ENCODE data around the gene BAMBI. TPM values are rescaled to one million over a fixed set of nuclear protein-coding genes. Genes with fewer than 3 reads are reported as not detected.
A peak's percentile ranks its signal among the peaks of the same experiment; 100 is the strongest.

BAMBI gene
- total and polyA plus RNA-seq, 8 donors: 7.5 to 150 (median 127) TPM

DNA sequence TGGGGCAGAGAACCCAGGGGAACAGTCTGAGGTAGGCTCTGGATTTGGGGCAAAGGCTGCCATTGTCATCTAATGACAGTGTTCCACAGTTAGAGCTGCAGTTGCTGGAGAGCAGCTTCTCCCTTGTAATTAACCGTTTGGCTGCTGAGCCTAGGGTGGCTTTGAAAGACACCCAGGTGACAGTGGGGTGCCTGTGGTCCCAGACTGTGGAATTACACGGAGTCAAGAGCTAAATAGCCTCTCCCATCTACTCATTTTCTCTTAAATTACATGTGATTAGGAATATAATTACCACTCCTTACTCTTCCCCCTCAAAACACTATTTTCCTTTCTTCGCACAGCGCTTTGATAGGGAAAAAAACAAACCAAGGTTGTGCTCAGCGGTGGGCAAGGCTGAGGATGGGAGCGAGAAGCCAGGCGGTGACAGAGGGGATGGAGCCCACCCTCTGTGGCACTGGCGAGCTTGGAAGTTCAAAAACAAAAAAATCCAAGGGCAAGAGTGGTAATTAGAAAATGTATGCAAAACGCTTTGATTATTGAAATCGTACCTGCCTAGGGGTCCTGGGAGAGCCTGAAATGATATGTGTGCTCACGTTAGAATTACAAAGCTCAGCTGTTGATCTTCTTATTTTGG, 44.1 kb downstream of the BAMBI start:
- intact Hi-C loops (cut with DNase I): no loop called here
- no peak for ATAC-seq
- no peak overlapping the region for H3K4me3 ChIP-seq
- H3K27me3 ChIP-seq: peaks cover 7 to 61% of the 10 kb centered on the region in 2 donors
- TF ChIP-seq, protein P1, sequence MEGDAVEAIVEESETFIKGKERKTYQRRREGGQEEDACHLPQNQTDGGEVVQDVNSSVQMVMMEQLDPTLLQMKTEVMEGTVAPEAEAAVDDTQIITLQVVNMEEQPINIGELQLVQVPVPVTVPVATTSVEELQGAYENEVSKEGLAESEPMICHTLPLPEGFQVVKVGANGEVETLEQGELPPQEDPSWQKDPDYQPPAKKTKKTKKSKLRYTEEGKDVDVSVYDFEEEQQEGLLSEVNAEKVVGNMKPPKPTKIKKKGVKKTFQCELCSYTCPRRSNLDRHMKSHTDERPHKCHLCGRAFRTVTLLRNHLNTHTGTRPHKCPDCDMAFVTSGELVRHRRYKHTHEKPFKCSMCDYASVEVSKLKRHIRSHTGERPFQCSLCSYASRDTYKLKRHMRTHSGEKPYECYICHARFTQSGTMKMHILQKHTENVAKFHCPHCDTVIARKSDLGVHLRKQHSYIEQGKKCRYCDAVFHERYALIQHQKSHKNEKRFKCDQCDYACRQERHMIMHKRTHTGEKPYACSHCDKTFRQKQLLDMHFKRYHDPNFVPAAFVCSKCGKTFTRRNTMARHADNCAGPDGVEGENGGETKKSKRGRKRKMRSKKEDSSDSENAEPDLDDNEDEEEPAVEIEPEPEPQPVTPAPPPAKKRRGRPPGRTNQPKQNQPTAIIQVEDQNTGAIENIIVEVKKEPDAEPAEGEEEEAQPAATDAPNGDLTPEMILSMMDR (IDR thresholded peaks at IDR 0.05): no peak
- no peak for DNase-seq
- no peaks in the 10 kb centered on the region for H3K36me3 ChIP-seq
- H3K27ac ChIP-seq: no peak overlapping the region
- no peaks in the 10 kb centered on the region for H3K9me3 ChIP-seq
- no peaks in the 10 kb centered on the region for H3K4me1 ChIP-seq

DNA sequence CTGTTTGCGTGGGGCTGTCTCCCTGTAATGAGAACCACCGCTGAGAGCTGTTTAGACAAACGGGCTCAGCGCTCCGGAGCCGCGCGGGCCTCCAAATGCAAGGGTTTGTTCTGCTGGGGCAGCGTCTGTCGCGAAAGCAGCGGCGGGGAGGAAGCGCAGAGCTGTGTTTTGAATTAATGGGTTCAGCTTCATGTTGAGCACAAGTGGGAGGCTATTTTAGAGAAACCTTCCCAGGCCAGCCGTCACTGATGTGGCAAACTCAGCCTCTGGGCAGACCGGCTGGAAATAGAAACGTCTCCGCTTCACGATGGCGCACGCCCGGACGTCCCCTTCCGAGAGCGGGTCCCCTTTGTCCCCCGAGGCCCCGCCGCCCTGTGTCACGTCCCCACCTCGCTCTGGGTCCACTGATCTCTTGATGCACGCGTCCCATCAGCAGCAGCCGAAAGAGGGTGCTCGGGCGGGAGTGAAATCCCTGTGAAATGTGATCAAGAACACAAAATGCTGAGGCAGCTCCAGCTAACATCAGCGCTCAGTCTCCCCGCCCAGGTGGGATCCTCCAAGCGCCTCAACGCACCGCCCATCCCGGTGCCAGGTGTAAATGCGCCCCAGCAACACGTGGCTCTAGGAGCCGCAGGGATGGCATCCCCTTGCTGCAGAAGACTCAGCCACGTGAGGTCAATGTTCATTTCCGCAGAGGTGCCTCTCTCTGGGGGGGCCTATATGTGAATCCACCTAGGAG, 44.9 kb downstream of the BAMBI start:
- no peaks in the 10 kb centered on the region for H3K36me3 ChIP-seq
- intact Hi-C loops (cut with DNase I): no loop called here
- peak overlapping the region; percentile 24 to 25 for H3K4me3 ChIP-seq
- H3K4me1 ChIP-seq: no peaks in the 10 kb centered on the region
- ATAC-seq: peak; percentile 63
- no peaks in the 10 kb centered on the region for H3K9me3 ChIP-seq
- H3K27ac ChIP-seq: no peak overlapping the region
- peaks cover 7 to 61% of the 10 kb centered on the region in 2 donors for H3K27me3 ChIP-seq
- DNase-seq: peak; percentile 36 to 78 (median 50)
- TF ChIP-seq, protein P1 (IDR thresholded peaks at IDR 0.05): no peak

DNA sequence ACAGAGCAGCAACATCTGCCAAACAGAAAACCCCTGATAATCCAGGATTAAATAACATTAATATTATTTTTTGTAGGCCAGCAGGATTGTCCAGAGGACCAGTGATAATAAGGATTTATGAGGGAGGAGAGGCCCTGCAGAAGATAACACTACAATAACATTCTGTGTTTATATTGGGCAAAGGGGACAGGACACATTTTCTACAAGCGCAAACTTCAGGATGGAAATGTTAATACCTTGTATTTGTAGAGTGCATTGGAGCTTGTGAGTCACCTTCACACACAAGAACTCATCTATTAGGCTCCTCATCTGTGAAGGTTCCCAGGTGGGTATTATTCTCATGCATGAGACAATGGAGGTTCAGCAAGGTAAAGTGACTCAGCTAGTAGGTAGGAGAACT, 51.0 kb downstream of the BAMBI start:
- TF ChIP-seq, protein P1 (IDR thresholded peaks at IDR 0.05): no peak
- Histone ChIP-seq H3K36me3 (no peaks in the 10 kb centered on the region), H3K27me3 (peaks cover 0 to 15% of the 10 kb centered on the region in 2 donors), H3K4me3 (no peak overlapping the region), H3K9me3 (no peaks in the 10 kb centered on the region), H3K27ac (no peak overlapping the region), H3K4me1 (no peaks in the 10 kb centered on the region)
- DNase-seq: no peak
- intact Hi-C loops (cut with DNase I): no loop called here
- ATAC-seq: no peak

DNA sequence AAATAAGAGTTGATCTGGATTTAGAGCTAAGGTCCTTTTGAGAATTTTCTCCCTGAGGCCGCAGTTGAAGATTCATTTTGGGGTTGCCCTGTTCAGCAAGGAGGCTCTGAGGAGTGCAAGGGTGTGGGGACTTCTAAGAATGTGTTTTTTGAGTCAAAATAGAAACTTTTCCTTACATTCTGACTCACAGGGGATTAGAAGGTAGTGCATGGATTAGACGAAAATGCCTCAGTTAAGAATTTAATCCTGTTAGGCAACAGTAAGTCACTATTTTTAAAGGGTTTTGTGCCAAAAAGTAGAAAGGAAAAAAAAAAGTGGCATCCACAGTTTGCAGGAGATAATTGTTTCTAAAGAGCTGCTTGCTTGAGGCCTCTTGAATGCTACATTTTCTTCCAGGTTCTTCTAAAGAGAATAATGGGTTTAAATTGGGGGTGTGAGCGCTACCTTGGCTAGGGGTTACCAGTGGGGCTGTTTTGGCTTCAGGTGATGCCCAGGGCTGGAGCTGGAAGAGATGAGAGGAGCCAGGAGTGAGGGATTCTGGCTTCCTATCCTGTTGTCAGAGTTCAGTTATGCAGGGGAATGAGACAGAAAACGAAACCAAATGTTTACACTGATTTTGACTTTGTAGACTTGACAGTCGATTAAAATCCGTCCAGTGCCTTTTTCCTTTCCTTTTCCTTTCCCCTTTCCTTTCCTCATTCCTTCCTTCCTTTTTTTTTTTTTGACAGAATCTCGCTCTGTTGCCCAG, 52.9 kb downstream of the BAMBI start:
- DNase-seq: peak in 1 of 4 donors; percentile 16

More for the DNA sequence above, 52.9 kb downstream of the BAMBI start:
- TF ChIP-seq, protein P1 (IDR thresholded peaks at IDR 0.05): no peak
- ATAC-seq: no peak
- H3K36me3 ChIP-seq: no peaks in the 10 kb centered on the region
- H3K27ac ChIP-seq: no peak overlapping the region
- intact Hi-C loops (cut with DNase I): no loop called here
- H3K27me3 ChIP-seq: no peaks in the 10 kb centered on the region
- H3K4me3 ChIP-seq: no peak overlapping the region
- no peaks in the 10 kb centered on the region for H3K4me1 ChIP-seq
- peaks cover 0 to 4% of the 10 kb centered on the region in 2 donors for H3K9me3 ChIP-seq

Measured in left lung (tissue), 10 donors.